Suppressor macrophage treated with lipopolysaccharide for 1 hour (primary cell): ENCODE data around the gene AFMID.
"Not testable (repeated sequence)": the region's sequence is repeated elsewhere in the genome, so short reads cannot be mapped to it uniquely, and the experiment has no call there.

Experiments used
- DNase-seq, 3 donors: peaks; one replicate each; pipeline ENCODE4 v3.0.0-alpha.2; 2020 to 2022

AFMID gene

GRCh38 chr17:78239489-78239931 lies 52.3 kb downstream of the AFMID start:
- DNase-seq: no peak

GRCh38 chr17:78240012-78240655 lies 53.0 kb downstream of the AFMID start:
- DNase-seq: no peak

- DNase-seq: no peak
Measured at GRCh38 chr17:78240839-78241238, 53.7 kb downstream of the AFMID start.

GRCh38 chr17:78241277-78242023 lies 54.3 kb downstream of the AFMID start:
- peak in 1 of 3 donors; percentile 49 for DNase-seq

GRCh38 chr17:78242024-78242742 lies 55.0 kb downstream of the AFMID start:
- DNase-seq: peak; percentile 92 to 93 (median 92)

- DNase-seq: no peak
Measured at GRCh38 chr17:78247304-78247703, 60.1 kb downstream of the AFMID start.

- no peak for DNase-seq
Measured at GRCh38 chr17:78248051-78248914, 61.1 kb downstream of the AFMID start.

GRCh38 chr17:78249074-78249817 lies 62.1 kb downstream of the AFMID start:
- DNase-seq: no peak

- DNase-seq: no peak
Measured at GRCh38 chr17:78249818-78250806, 63.0 kb downstream of the AFMID start.

GRCh38 chr17:78250891-78251772 lies 64.0 kb downstream of the AFMID start:
- DNase-seq: peak; percentile 91 to 94 (median 92)

- DNase-seq: no peak
Measured at GRCh38 chr17:78251773-78252103, 64.6 kb downstream of the AFMID start.

GRCh38 chr17:78252111-78252634 lies 65.0 kb downstream of the AFMID start:
- DNase-seq: no peak

GRCh38 chr17:78252701-78253635 lies 65.8 kb downstream of the AFMID start:
- DNase-seq: no peak

- not testable (repeated sequence) for DNase-seq
Measured at GRCh38 chr17:78253636-78253945, 66.4 kb downstream of the AFMID start.

- peak; percentile 87 to 94 (median 92) for DNase-seq
Measured at GRCh38 chr17:78253946-78254672, 66.9 kb downstream of the AFMID start.

- DNase-seq: no peak
Measured at GRCh38 chr17:78255029-78255656, 68.0 kb downstream of the AFMID start.
